Epithelial cell of esophagus (primary cell): ENCODE measurements around the gene HTRA1.
A peak's percentile ranks its signal among the peaks of the same experiment; 100 is the strongest.

Source experiments
- DNase-seq: peaks from one replicate; pipeline ENCODE4 v3.0.0; 2010; ENCODE audit warnings: low read depth
- H3K4me3 ChIP-seq: 2 replicates; pipeline ENCODE4 v1.5.1; 2011; ENCODE audit warnings: mild to moderate bottlenecking, low read length, control low read depth
- CTCF ChIP-seq: IDR thresholded peaks from 2 replicates; pipeline ENCODE4 v1.5.1; 2011; ENCODE audit warnings: low read depth, mild to moderate bottlenecking, low read length, control low read depth, inconsistent platforms; ENCODE audit not compliant: insufficient read depth; ENCODE audit errors: missing control alignments

The HTRA1 gene

GRCh38 chr10:122493761-122494160 lies 32.4 kb downstream of the HTRA1 start:
- no peak for TF ChIP-seq CTCF
- H3K4me3 ChIP-seq: no peak overlapping the region
- no peak for DNase-seq

- peak; percentile 58 for DNase-seq
- H3K4me3 ChIP-seq: no peak overlapping the region
- no peak for TF ChIP-seq CTCF
These were observed 32.9 kb downstream of the HTRA1 start for GRCh38 chr10:122494173-122494820.

GRCh38 chr10:122494833-122495232 lies 33.5 kb downstream of the HTRA1 start:
- DNase-seq: peak; percentile 88
- no peak overlapping the region for H3K4me3 ChIP-seq
- peak; percentile 4 for TF ChIP-seq CTCF

- H3K4me3 ChIP-seq: no peak overlapping the region
- TF ChIP-seq CTCF: no peak
- peak; percentile 14 for DNase-seq
These were observed 34.3 kb downstream of the HTRA1 start for GRCh38 chr10:122495406-122496340.

GRCh38 chr10:122497241-122497640 lies 35.9 kb downstream of the HTRA1 start:
- DNase-seq: no peak
- TF ChIP-seq CTCF: no peak
- no peak overlapping the region for H3K4me3 ChIP-seq

GRCh38 chr10:122498521-122498920 lies 37.2 kb downstream of the HTRA1 start:
- TF ChIP-seq CTCF: no peak
- no peak overlapping the region for H3K4me3 ChIP-seq
- no peak for DNase-seq
